Naive thymus-derived CD4-positive, alpha-beta T cell (primary cell): ENCODE results near the gene DPPA4. TPM values are rescaled to one million over a fixed set of nuclear protein-coding genes. Genes with fewer than 3 reads are reported as not detected.
A peak's percentile ranks its signal among the peaks of the same experiment; 100 is the strongest.

ENCODE experiments used
- ATAC-seq: fragments of 150-1000 bp; cut with Tn5 transposase; 2 replicates; pipeline ENCODE4 v1.10.0; 2021; ENCODE audit warnings: mild to moderate bottlenecking, moderate library complexity
- CTCF ChIA-PET: fragments of 350-600 bp; sonication (Branson Sonifier 250); formaldehyde crosslinking; loops from one replicate; lab custom pipeline; 2021; ENCODE audit warnings: antibody characterized with exemption; lab: Charles Lee
- POLR2A ChIA-PET: fragments of 350-600 bp; sonication (Branson Sonifier 250); formaldehyde crosslinking; loops from one replicate; lab custom pipeline; 2021; ENCODE audit warnings: antibody characterized with exemption, inconsistent platforms; lab: Charles Lee
- DNase-seq, 9 donors: peaks; one replicate each; pipeline versions ENCODE4 v3.0.0 to v3.0.0-alpha.2; 2020 to 2022; ENCODE audit warnings: mixed read lengths in 1 of 9
- H3K27ac ChIP-seq: one replicate; pipeline ENCODE4 v1.7.0; 2013; ENCODE audit warnings: mild to moderate bottlenecking, low read depth, low read length, moderate library complexity
- H3K27me3 ChIP-seq, 2 donors: one replicate each; pipeline ENCODE4 v1.7.0; 2013; ENCODE audit warnings: low read length in 2 of 2, mild to moderate bottlenecking in 2 of 2, moderate library complexity in 2 of 2; ENCODE audit not compliant: control insufficient read depth in 2 of 2, insufficient read depth in 2 of 2
- H3K36me3 ChIP-seq, 3 experiments: 1 replicate in 2 of 3; 2 replicates in 1 of 3; pipeline ENCODE4 v1.7.0; 2013; ENCODE audit warnings: low read length in 3 of 3, mild to moderate bottlenecking in 3 of 3, moderate library complexity in 1 of 3; ENCODE audit not compliant: insufficient read depth in 3 of 3, control insufficient read depth in 2 of 3
- H3K4me1 ChIP-seq, 2 donors: one replicate each; pipeline ENCODE4 v1.7.0; 2013; ENCODE audit warnings: low read length in 2 of 2, mild to moderate bottlenecking in 2 of 2, moderate library complexity in 1 of 2; ENCODE audit not compliant: control insufficient read depth in 2 of 2, insufficient read depth in 2 of 2
- H3K4me3 ChIP-seq: 2 replicates; pipeline ENCODE4 v1.7.0; 2013; ENCODE audit warnings: mild to moderate bottlenecking, low read length
- H3K9me3 ChIP-seq, 3 experiments: 1 replicate in 2 of 3; 2 replicates in 1 of 3; pipeline ENCODE4 v1.7.0; 2013; ENCODE audit warnings: low read length in 3 of 3; ENCODE audit not compliant: control insufficient read depth in 2 of 3
- H3K27ac Mint-ChIP-seq, 9 donors: one replicate each; pipeline ENCODE4 v1.8.0; 2020 to 2022; ENCODE audit warnings: mixed read lengths in 9 of 9, mild to moderate bottlenecking in 8 of 9, moderate library complexity in 5 of 9, inconsistent platforms in 2 of 9
- H3K27me3 Mint-ChIP-seq, 5 donors: one replicate each; pipeline ENCODE4 v1.8.0; 2021 to 2022; ENCODE audit warnings: mixed read lengths in 5 of 5, mild to moderate bottlenecking in 1 of 5
- H3K36me3 Mint-ChIP-seq, 5 donors: one replicate each; pipeline ENCODE4 v1.8.0; 2020 to 2022; ENCODE audit warnings: mixed read lengths in 5 of 5, mild to moderate bottlenecking in 3 of 5, inconsistent platforms in 1 of 5
- H3K4me1 Mint-ChIP-seq, 7 donors: one replicate each; pipeline ENCODE4 v1.8.0; 2020 to 2022; ENCODE audit warnings: mixed read lengths in 7 of 7, mild to moderate bottlenecking in 3 of 7, inconsistent platforms in 1 of 7
- H3K4me3 Mint-ChIP-seq, 10 donors: one replicate each; pipeline ENCODE4 v1.8.0; 2020 to 2022; ENCODE audit warnings: mild to moderate bottlenecking in 10 of 10, mixed read lengths in 10 of 10, moderate library complexity in 6 of 10, inconsistent platforms in 2 of 10
- H3K9me3 Mint-ChIP-seq, 11 donors: one replicate each; pipeline ENCODE4 v1.8.0; 2020 to 2022; ENCODE audit warnings: mixed read lengths in 11 of 11, mild to moderate bottlenecking in 4 of 11, inconsistent platforms in 1 of 11, moderate library complexity in 1 of 11
- intact Hi-C, 2 donors: fragments of 100-400 bp; cut with micrococcal nuclease; formaldehyde crosslinking; loops; one replicate each; pipeline ENCODE4 v1.15.1; 2023
- polyA plus RNA-seq, 2 donors: library from polyadenylated mRNA; unstranded; fragments of 300-500 nt; fragmentation: Illumina TruSeq; gene quantifications; one replicate each; pipeline ENCODE4 v1.2.3, GENCODE V29; 2021
- total RNA-seq, 6 experiments: library from RNA in 5 of 6; stranded (reverse) in 5 of 6; gene quantifications; 1 replicate in 5 of 6; 2 replicates in 1 of 6; pipeline ENCODE4 v1.2.3 and lab custom pipeline; 2021 to 2026

The DPPA4 gene
- total and polyA plus RNA-seq, 7 experiments from 2014 or later, result 0.19 to 4.0 (median 1.5) TPM; not detected in 1

- Mint-ChIP-seq H3K4me1 (peaks cover 7 to 17% (median 13%) of the 10 kb centered on the region in 7 donors), H3K4me3 (no peak overlapping the region), H3K27me3 (peaks cover 25 to 50% (median 31%) of the 10 kb centered on the region in 5 donors), H3K9me3 (peaks cover 0 to 22% (median 2%) of the 10 kb centered on the region in 11 donors), H3K36me3 (peaks cover 0 to 5% (median 1%) of the 10 kb centered on the region in 5 donors), H3K27ac (peak overlapping the region in 1 of 9 donors; percentile 9)
- no peaks in the 10 kb centered on the region for H3K4me1 ChIP-seq
- DNase-seq (no peak), ATAC-seq (no peak)
- no peaks in the 10 kb centered on the region for H3K36me3 ChIP-seq
- intact Hi-C loops, result no loop called here
- ChIA-PET CTCF (no interaction called here), POLR2A (no interaction called here)
- no peak overlapping the region for H3K27ac ChIP-seq
- no peaks in the 10 kb centered on the region for H3K27me3 ChIP-seq
- no peak overlapping the region for H3K4me3 ChIP-seq
- H3K9me3 ChIP-seq, result no peaks in the 10 kb centered on the region
These were observed 2.6 kb upstream of the DPPA4 start for GRCh38 chr3:109339714-109340648.

GRCh38 chr3:109339197-109339596 is 1.9 kb upstream of the DPPA4 start:
- H3K4me3 Mint-ChIP-seq, result no peak overlapping the region
- H3K9me3 Mint-ChIP-seq, result peaks cover 0 to 22% (median 2%) of the 10 kb centered on the region in 11 donors
- no peaks in the 10 kb centered on the region for H3K4me1 ChIP-seq
- no peak overlapping the region for H3K4me3 ChIP-seq
- H3K27me3 ChIP-seq, result no peaks in the 10 kb centered on the region
- no peak overlapping the region for H3K27ac Mint-ChIP-seq
- POLR2A ChIA-PET, result no interaction called here
- intact Hi-C loops, result no loop called here
- H3K36me3 Mint-ChIP-seq, result peaks cover 0 to 5% (median 1%) of the 10 kb centered on the region in 5 donors
- H3K36me3 ChIP-seq, result no peaks in the 10 kb centered on the region
- DNase-seq, result no peak
- H3K27ac ChIP-seq, result no peak overlapping the region
- no peak for ATAC-seq
- peaks cover 31 to 42% (median 35%) of the 10 kb centered on the region in 5 donors for H3K27me3 Mint-ChIP-seq
- CTCF ChIA-PET, result no interaction called here
- H3K4me1 Mint-ChIP-seq, result peaks cover 7 to 17% (median 13%) of the 10 kb centered on the region in 7 donors
- no peaks in the 10 kb centered on the region for H3K9me3 ChIP-seq

- Mint-ChIP-seq H3K27ac (no peak overlapping the region), H3K27me3 (peaks cover 31 to 42% (median 36%) of the 10 kb centered on the region in 5 donors)
- intact Hi-C loops, result no loop called here
These were observed 976 bp upstream of the DPPA4 start for GRCh38 chr3:109338322-109338721.

GRCh38 chr3:109336291-109336861 is 970 bp downstream of the DPPA4 start:
- Histone ChIP-seq H3K9me3 (no peaks in the 10 kb centered on the region), H3K4me1 (no peaks in the 10 kb centered on the region), H3K27ac (no peak overlapping the region), H3K27me3 (no peaks in the 10 kb centered on the region), H3K36me3 (no peaks in the 10 kb centered on the region), H3K4me3 (peak overlapping the region; percentile 39)
- Mint-ChIP-seq H3K36me3 (peaks cover 0 to 5% (median 1%) of the 10 kb centered on the region in 5 donors), H3K27ac (peak overlapping the region in 2 of 9 donors; percentile 16 to 85), H3K27me3 (peaks cover 31 to 43% (median 36%) of the 10 kb centered on the region in 5 donors), H3K4me3 (peak overlapping the region; percentile 41 to 87 (median 68)), H3K9me3 (peaks cover 0 to 11% (median 2%) of the 10 kb centered on the region in 11 donors), H3K4me1 (peaks cover 7 to 17% (median 13%) of the 10 kb centered on the region in 7 donors)
- CTCF ChIA-PET, result no interaction called here
- ATAC-seq, result peak; percentile 62
- peak in 2 of 9 donors; percentile 4 to 28 for DNase-seq
- intact Hi-C loops, result no loop called here
- POLR2A ChIA-PET, result no interaction called here

More at GRCh38 chr3:109338322-109338721, 976 bp upstream of the DPPA4 start:
- no peak for ATAC-seq
- H3K4me3 ChIP-seq, result no peak overlapping the region
- H3K9me3 Mint-ChIP-seq, result peaks cover 0 to 22% (median 2%) of the 10 kb centered on the region in 11 donors
- H3K36me3 ChIP-seq, result no peaks in the 10 kb centered on the region
- POLR2A ChIA-PET, result no interaction called here
- H3K36me3 Mint-ChIP-seq, result peaks cover 0 to 5% (median 1%) of the 10 kb centered on the region in 5 donors
- DNase-seq, result no peak
- H3K4me3 Mint-ChIP-seq, result no peak overlapping the region
- CTCF ChIA-PET, result no interaction called here
- no peaks in the 10 kb centered on the region for H3K9me3 ChIP-seq
- H3K27ac ChIP-seq, result no peak overlapping the region
- H3K4me1 ChIP-seq, result no peaks in the 10 kb centered on the region
- H3K27me3 ChIP-seq, result no peaks in the 10 kb centered on the region
- H3K4me1 Mint-ChIP-seq, result peaks cover 7 to 17% (median 13%) of the 10 kb centered on the region in 7 donors

- intact Hi-C loops, result no loop called here
- Histone ChIP-seq H3K4me1 (no peaks in the 10 kb centered on the region), H3K4me3 (no peak overlapping the region), H3K9me3 (no peaks in the 10 kb centered on the region), H3K27ac (no peak overlapping the region), H3K27me3 (no peaks in the 10 kb centered on the region), H3K36me3 (no peaks in the 10 kb centered on the region)
- POLR2A ChIA-PET, result no interaction called here
- H3K27me3 Mint-ChIP-seq, result peaks cover 31 to 43% (median 36%) of the 10 kb centered on the region in 5 donors
- no peak for ATAC-seq
- CTCF ChIA-PET, result no interaction called here
- H3K27ac Mint-ChIP-seq, result no peak overlapping the region
- DNase-seq, result no peak
- H3K4me1 Mint-ChIP-seq, result peaks cover 7 to 17% (median 13%) of the 10 kb centered on the region in 7 donors
- no peak overlapping the region for H3K4me3 Mint-ChIP-seq
- peaks cover 0 to 5% (median 1%) of the 10 kb centered on the region in 5 donors for H3K36me3 Mint-ChIP-seq
- H3K9me3 Mint-ChIP-seq, result peaks cover 0 to 8% (median 0%) of the 10 kb centered on the region in 11 donors
These were observed 2.8 kb downstream of the DPPA4 start for GRCh38 chr3:109334572-109334971.

- no peaks in the 10 kb centered on the region for H3K9me3 ChIP-seq
- H3K4me3 ChIP-seq, result no peak overlapping the region
- POLR2A ChIA-PET, result no interaction called here
These were observed 5.7 kb downstream of the DPPA4 start for GRCh38 chr3:109331692-109332091.

More at GRCh38 chr3:109331692-109332091, 5.7 kb downstream of the DPPA4 start:
- DNase-seq (no peak), ATAC-seq (no peak)
- H3K9me3 Mint-ChIP-seq, result peaks cover 0 to 4% (median 0%) of the 10 kb centered on the region in 11 donors
- H3K4me3 Mint-ChIP-seq, result no peak overlapping the region
- Histone ChIP-seq H3K27me3 (no peaks in the 10 kb centered on the region), H3K27ac (no peak overlapping the region), H3K4me1 (no peaks in the 10 kb centered on the region), H3K36me3 (no peaks in the 10 kb centered on the region)
- intact Hi-C loops, result no loop called here
- peaks cover 11 to 23% (median 20%) of the 10 kb centered on the region in 5 donors for H3K27me3 Mint-ChIP-seq
- H3K36me3 Mint-ChIP-seq, result peaks cover 0 to 4% (median 0%) of the 10 kb centered on the region in 5 donors
- CTCF ChIA-PET, result no interaction called here
- peaks cover 0 to 8% (median 5%) of the 10 kb centered on the region in 7 donors for H3K4me1 Mint-ChIP-seq
- H3K27ac Mint-ChIP-seq, result no peak overlapping the region
